CD14-positive monocyte (primary cell): ENCODE data around the gene CFAP69. TPM values are rescaled to one million over a fixed set of nuclear protein-coding genes. Genes with fewer than 3 reads are reported as not detected.

Experiments used
- DNase-seq, 3 donors: peaks; one replicate each; pipeline ENCODE4 v3.0.0-alpha.2; 2011 to 2022
- H2AFZ ChIP-seq: 2 replicates; pipeline ENCODE4 v1.6.0; 2012; ENCODE audit warnings: mild to moderate bottlenecking, low read depth, low read length, inconsistent platforms; ENCODE audit not compliant: insufficient read depth, poor library complexity, severe bottlenecking
- H3K27ac ChIP-seq, 2 donors: 1 replicate in 1 of 2; 2 replicates in 1 of 2; pipeline ENCODE4 v1.5.1; 2012 to 2013; ENCODE audit warnings: low read length in 2 of 2, control low read depth in 1 of 2, inconsistent platforms in 1 of 2, low read depth in 1 of 2, mild to moderate bottlenecking in 1 of 2
- H3K27me3 ChIP-seq, 2 donors: one replicate each; pipeline versions ENCODE4 v1.6.0 to v1.6.1; 2011 to 2013; ENCODE audit warnings: low read length in 2 of 2; ENCODE audit not compliant: control insufficient read depth in 2 of 2, insufficient read depth in 2 of 2
- H3K36me3 ChIP-seq, 2 donors: replicated peaks in 1 of 2; 1 replicate in 1 of 2; 2 replicates in 1 of 2; pipeline versions ENCODE4 v1.5.1 to v1.6.1; 2012 to 2013; ENCODE audit warnings: low read length in 2 of 2, control low read depth in 1 of 2, inconsistent platforms in 1 of 2, mild to moderate bottlenecking in 1 of 2; ENCODE audit not compliant: insufficient read depth in 2 of 2, control insufficient read depth in 1 of 2
- H3K4me1 ChIP-seq, 2 donors: 1 replicate in 1 of 2; 2 replicates in 1 of 2; pipeline versions ENCODE4 v1.5.1 to v1.6.1; 2012 to 2013; ENCODE audit warnings: low read length in 2 of 2, control low read depth in 1 of 2, inconsistent platforms in 1 of 2, mild to moderate bottlenecking in 1 of 2, moderate library complexity in 1 of 2; ENCODE audit not compliant: insufficient read depth in 2 of 2, control insufficient read depth in 1 of 2
- H3K4me2 ChIP-seq: replicated peaks from 2 replicates; pipeline ENCODE3; 2012; ENCODE audit warnings: low read length, moderate library complexity, mild to moderate bottlenecking; ENCODE audit not compliant: poor library complexity, severe bottlenecking; ENCODE audit errors: extremely low read depth
- H3K4me3 ChIP-seq, 3 experiments: fragments of 200-600 bp in 1 of 3; sonication (generic) in 1 of 3; replicated peaks in 1 of 3; 1 replicate in 2 of 3; 2 replicates in 1 of 3; pipeline ENCODE4 v1.5.1; 2011 to 2013; ENCODE audit warnings: low read length in 3 of 3, mild to moderate bottlenecking in 3 of 3, control low read depth in 2 of 3, low read depth in 2 of 3, inconsistent platforms in 1 of 3, moderate library complexity in 1 of 3
- H3K79me2 ChIP-seq: 2 replicates; pipeline ENCODE4 v1.6.0; 2012; ENCODE audit warnings: mild to moderate bottlenecking, control low read depth, inconsistent platforms, low read length, moderate library complexity; ENCODE audit not compliant: insufficient read depth
- H3K9ac ChIP-seq: 2 replicates; pipeline ENCODE4 v1.6.0; 2017; ENCODE audit warnings: low read length, mild to moderate bottlenecking; ENCODE audit not compliant: insufficient read depth, poor library complexity, severe bottlenecking
- H3K9me3 ChIP-seq, 2 donors: replicated peaks in 1 of 2; 1 replicate in 1 of 2; 2 replicates in 1 of 2; pipeline versions ENCODE4 v1.5.1 to v1.6.1; 2012 to 2013; ENCODE audit warnings: low read length in 2 of 2, control low read depth in 1 of 2; ENCODE audit not compliant: control insufficient read depth in 1 of 2, insufficient read depth in 1 of 2
- H4K20me1 ChIP-seq: 2 replicates; pipeline ENCODE4 v1.6.0; 2012; ENCODE audit warnings: mild to moderate bottlenecking, low read length, control low read depth, moderate library complexity; ENCODE audit not compliant: insufficient read depth
- H3K27ac Mint-ChIP-seq, 7 donors: one replicate each; pipeline ENCODE4 v1.8.0; 2020; ENCODE audit warnings: mild to moderate bottlenecking in 7 of 7, mixed read lengths in 7 of 7, moderate library complexity in 6 of 7, inconsistent platforms in 2 of 7
- H3K27me3 Mint-ChIP-seq, 3 donors: one replicate each; pipeline ENCODE4 v1.8.0; 2021 to 2022; ENCODE audit warnings: low read depth in 3 of 3, mild to moderate bottlenecking in 3 of 3, mixed read lengths in 3 of 3, moderate library complexity in 3 of 3, inconsistent platforms in 1 of 3
- H3K36me3 Mint-ChIP-seq, 2 donors: one replicate each; pipeline ENCODE4 v1.8.0; 2020; ENCODE audit warnings: mixed read lengths in 2 of 2, inconsistent platforms in 1 of 2, mild to moderate bottlenecking in 1 of 2
- H3K4me1 Mint-ChIP-seq: one replicate; pipeline ENCODE4 v1.8.0; 2020; ENCODE audit warnings: mild to moderate bottlenecking, mixed read lengths
- H3K4me3 Mint-ChIP-seq, 2 donors: one replicate each; pipeline ENCODE4 v1.8.0; 2020; ENCODE audit warnings: mild to moderate bottlenecking in 2 of 2, mixed read lengths in 2 of 2, moderate library complexity in 1 of 2
- H3K9me3 Mint-ChIP-seq, 7 donors: one replicate each; pipeline ENCODE4 v1.8.0; 2020 to 2022; ENCODE audit warnings: mixed read lengths in 7 of 7, mild to moderate bottlenecking in 6 of 7, moderate library complexity in 6 of 7, inconsistent platforms in 2 of 7
- CTCF ChIP-seq: fragments of 200-600 bp; IDR thresholded peaks from one replicate; pipeline ENCODE4 v1.8.0; 2022; ENCODE audit warnings: antibody characterized with exemption, mild to moderate bottlenecking
- WGBS: methylation state at CpG from one replicate; pipeline ENCODE4 v1.1.5; 2013; ENCODE audit warnings: missing lambda C conversion rate; ENCODE audit not compliant: insufficient coverage; 5-methylcytosine and 5-hydroxymethylcytosine counted together
- intact Hi-C, 2 donors: fragments of 100-400 bp; cut with micrococcal nuclease; formaldehyde crosslinking; loops; one replicate each; pipeline versions ENCODE4 v1.15.0 to v1.15.1; 2023
- polyA plus RNA-seq, 3 donors: library from polyadenylated mRNA; depleted of rRNA in 1 of 3; unstranded in 2 of 3; stranded (reverse) in 1 of 3; fragments of 300-500 nt in 2 of 3; fragments of >200 nt in 1 of 3; fragmentation: Illumina TruSeq in 2 of 3; gene quantifications; 1 replicate in 2 of 3; 2 replicates in 1 of 3; pipeline ENCODE4 v1.2.3, GENCODE V29; 2012 to 2021

Gene CFAP69
- polyA plus RNA-seq, 3 donors: not detected

DNA sequence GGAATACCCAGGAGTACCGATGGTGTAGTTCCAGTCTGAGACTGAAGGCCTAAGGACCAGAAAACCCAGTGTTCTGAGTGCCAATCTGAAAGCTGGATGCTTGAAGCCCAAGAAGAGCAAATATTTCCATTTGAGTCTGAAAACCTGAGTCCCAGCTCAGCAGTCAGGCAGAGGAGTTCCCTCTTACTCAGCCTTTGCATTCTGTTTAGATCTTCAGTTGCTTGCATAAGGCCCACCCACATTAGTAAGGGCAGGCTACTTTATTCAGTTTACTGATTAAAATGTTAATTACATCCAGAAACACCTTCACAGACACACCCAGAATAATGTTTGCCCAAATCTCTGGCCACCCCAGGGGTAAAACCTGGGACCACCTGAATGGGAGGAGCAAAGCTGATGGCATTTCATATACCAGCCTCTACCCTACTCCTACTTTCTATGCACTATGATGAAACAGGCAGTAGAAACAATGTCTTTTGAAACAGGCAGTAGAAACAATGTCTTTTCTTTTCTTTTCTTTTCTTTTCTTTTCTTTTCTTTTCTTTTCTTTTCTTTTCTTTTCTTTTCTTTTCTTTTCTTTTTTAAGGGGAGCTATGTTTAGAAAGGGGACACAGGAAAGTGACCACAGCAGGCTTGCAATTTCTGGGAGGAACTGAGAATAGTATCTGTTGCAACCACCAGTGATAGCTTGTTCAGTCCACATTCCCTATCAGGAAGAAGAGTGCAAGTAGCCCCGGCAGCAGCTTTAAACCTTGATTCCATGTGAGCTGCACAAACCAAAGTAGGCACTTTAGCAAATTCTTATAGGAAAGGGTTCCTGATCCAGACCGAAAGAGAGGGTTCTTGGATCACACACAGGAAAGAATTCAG, 45.5 kb downstream of the CFAP69 start:
- H3K27ac ChIP-seq: peak overlapping the region in 1 of 2 donors; percentile 37
- peak overlapping the region; percentile 59 for H3K4me2 ChIP-seq
- Mint-ChIP-seq H3K4me1 (peaks cover 17% of the 10 kb centered on the region), H3K9me3 (peaks cover 2 to 16% (median 4%) of the 10 kb centered on the region in 7 donors), H3K4me3 (peak overlapping the region in 1 of 2 donors; percentile 60), H3K27ac (peak overlapping the region in 4 of 7 donors; percentile 28 to 82 (median 74)), H3K36me3 (no peaks in the 10 kb centered on the region), H3K27me3 (no peaks in the 10 kb centered on the region)
- no peaks in the 10 kb centered on the region for H3K79me2 ChIP-seq
- H3K36me3 ChIP-seq: no peaks in the 10 kb centered on the region
- no peak for DNase-seq
- no peaks in the 10 kb centered on the region for H4K20me1 ChIP-seq
- H2AFZ ChIP-seq: peak overlapping the region; percentile 58
- WGBS: 61% methylated on average over 3 of the region's 3 CpGs
- intact Hi-C loops: no loop called here
- peak overlapping the region in 1 of 3 experiments; percentile 40 for H3K4me3 ChIP-seq
- no peak overlapping the region for H3K9ac ChIP-seq
- H3K4me1 ChIP-seq: peaks cover 12 to 16% of the 10 kb centered on the region in 2 donors
- H3K9me3 ChIP-seq: peaks cover 0 to 9% of the 10 kb centered on the region in 2 donors
- no peak for TF ChIP-seq CTCF
- H3K27me3 ChIP-seq: no peaks in the 10 kb centered on the region

DNA sequence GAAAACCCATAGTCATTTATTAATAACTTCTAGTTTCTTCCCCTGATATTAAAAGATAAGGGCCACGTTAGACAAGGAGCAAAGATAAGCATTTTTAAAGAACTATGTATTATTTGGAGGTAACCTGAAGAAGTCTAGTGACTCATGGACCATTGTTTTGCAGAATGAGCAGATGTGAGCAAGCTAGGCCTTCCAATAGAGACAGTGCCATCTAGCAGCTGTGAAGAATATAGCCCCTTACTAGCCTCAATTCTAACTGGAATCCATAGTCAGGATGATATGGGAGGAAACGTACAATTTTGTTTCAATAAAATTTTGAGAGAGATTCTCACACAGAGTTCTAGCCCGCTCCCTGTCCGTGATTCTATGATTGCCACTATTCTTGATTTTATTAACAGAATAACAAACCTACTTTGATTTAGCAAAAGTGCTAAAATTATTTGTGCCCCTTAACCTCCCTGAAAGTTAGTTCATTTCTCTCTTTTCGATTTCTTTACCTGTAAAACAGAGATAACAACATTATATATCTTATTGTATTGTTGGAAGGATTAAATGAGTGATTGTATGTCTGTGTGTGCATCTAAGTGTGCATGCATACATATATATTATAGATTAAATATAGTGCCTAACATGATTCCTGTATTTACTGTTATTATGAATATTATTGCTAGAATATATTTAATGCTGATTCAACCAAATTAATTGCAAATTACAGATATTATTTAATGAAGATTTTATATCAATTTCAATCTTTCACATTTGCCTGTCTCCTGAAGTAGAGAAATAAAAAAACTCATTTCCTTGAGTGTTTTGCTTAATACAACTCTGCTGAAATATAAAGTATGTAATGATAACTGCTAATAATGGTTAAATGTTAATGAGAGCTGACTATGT, 53.4 kb downstream of the CFAP69 start:
- TF ChIP-seq CTCF: no peak
- Histone ChIP-seq H3K9ac (no peak overlapping the region), H3K36me3 (no peaks in the 10 kb centered on the region), H4K20me1 (no peaks in the 10 kb centered on the region), H3K9me3 (no peaks in the 10 kb centered on the region), H3K27me3 (no peaks in the 10 kb centered on the region), H3K79me2 (no peaks in the 10 kb centered on the region), H3K4me3 (no peak overlapping the region), H3K4me2 (no peak overlapping the region), H2AFZ (no peak overlapping the region), H3K4me1 (no peaks in the 10 kb centered on the region), H3K27ac (no peak overlapping the region)
- WGBS: 0% methylated on average over 1 of the region's 5 CpGs
- Mint-ChIP-seq H3K4me1 (no peaks in the 10 kb centered on the region), H3K4me3 (no peak overlapping the region), H3K36me3 (no peaks in the 10 kb centered on the region), H3K27ac (no peak overlapping the region), H3K27me3 (peaks cover 0 to 2% (median 0%) of the 10 kb centered on the region in 3 donors), H3K9me3 (peaks cover 0 to 6% (median 1%) of the 10 kb centered on the region in 7 donors)
- intact Hi-C loops: no loop called here
- peak in 1 of 3 donors; percentile 5 for DNase-seq
